ENCODE data around the gene TPGS1. TPM values are rescaled to one million over a fixed set of nuclear protein-coding genes. Genes with fewer than 3 reads are reported as not detected.

TPGS1 gene
- total and polyA plus RNA-seq, 2 donors (not counting 1 experiment from before 2014, with no cell fraction given) = 8.1 to 33.8 TPM

GRCh38 chr19:464208-464545 lies 43.1 kb upstream of the TPGS1 start:
- H3K9me3 ChIP-seq (ENCODE audit: control extremely low read depth in 1 of 3, control insufficient read depth in 2 of 3, insufficient read depth in 1 of 3, low read length in 2 of 3) = peaks cover 0 to 16% (median 0%) of the 10 kb centered on the region in 3 donors
- H3K36me3 ChIP-seq (replicated peaks in 1 of 2; ENCODE audit: control extremely low read depth in 1 of 2, control insufficient read depth in 1 of 2, extremely low read depth in 1 of 2, insufficient read depth in 2 of 2, low read length in 1 of 2) = no peaks in the 10 kb centered on the region
- no peak overlapping the region for H3K9ac ChIP-seq (ENCODE audit: low read length)
- H3K4me1 ChIP-seq (ENCODE audit: control insufficient read depth in 2 of 2, insufficient read depth in 2 of 2, low read length in 2 of 2) = peaks cover 13 to 16% of the 10 kb centered on the region in 2 donors
- H3K4me3 ChIP-seq (ENCODE audit: control extremely low read depth in 1 of 5, extremely low read depth in 1 of 5, insufficient read depth in 1 of 5, low read depth in 2 of 5, low read length in 4 of 5) = no peak overlapping the region
- peaks cover 5% of the 10 kb centered on the region for H3K27me3 Mint-ChIP-seq
- DNase-seq (no peak), ATAC-seq (ENCODE audit: low read depth) (no peak)
- H3K79me2 ChIP-seq (ENCODE audit: control insufficient read depth, insufficient read depth, low read length) = no peaks in the 10 kb centered on the region
- peaks cover 0 to 27% (median 7%) of the 10 kb centered on the region in 4 experiments for H3K27me3 ChIP-seq (replicated peaks in 1 of 4; ENCODE audit: control extremely low read depth in 1 of 4, control insufficient read depth in 3 of 4, insufficient read depth in 4 of 4, low read length in 3 of 4)
- peaks cover 8% of the 10 kb centered on the region for H3K4me1 Mint-ChIP-seq
- no peak overlapping the region for H3K4me2 ChIP-seq (replicated peaks; ENCODE audit: low read depth, low read length, poor library complexity, severe bottlenecking)
- H3K9me3 Mint-ChIP-seq (ENCODE audit: insufficient read depth) = no peaks in the 10 kb centered on the region
- no peak overlapping the region for H2AFZ ChIP-seq (ENCODE audit: insufficient read depth, low read depth, low read length, poor library complexity, severe bottlenecking)
- ChIA-PET POLR2A (no interaction called here), CTCF (no interaction called here)
- H3K27ac ChIP-seq (ENCODE audit: low read length in 2 of 2) = no peak overlapping the region
- no peak overlapping the region for H3K4me3 Mint-ChIP-seq
- H4K20me1 ChIP-seq (ENCODE audit: control insufficient read depth, insufficient read depth, low read length, poor library complexity, severe bottlenecking) = no peaks in the 10 kb centered on the region
- intact Hi-C loops (cut with micrococcal nuclease) = no loop called here
- H3K27ac Mint-ChIP-seq = no peak overlapping the region
- TF ChIP-seq EZH2 (IDR thresholded peaks at IDR 0.05; ENCODE audit: borderline replicate concordance, insufficient read depth, low read depth, low read length, poor library complexity, severe bottlenecking) = no peak
- no peak for TF ChIP-seq CTCF (IDR thresholded peaks at IDR 0.05)
- WGBS (ENCODE audit: insufficient coverage) = 100% methylated on average over 9 of the region's 9 CpGs

- H3K36me3 ChIP-seq (replicated peaks in 1 of 2; ENCODE audit: control extremely low read depth in 1 of 2, control insufficient read depth in 1 of 2, extremely low read depth in 1 of 2, insufficient read depth in 2 of 2, low read length in 1 of 2) = no peaks in the 10 kb centered on the region
- H3K27ac ChIP-seq (ENCODE audit: low read length in 2 of 2) = no peak overlapping the region
- no peak overlapping the region for H3K4me3 ChIP-seq (ENCODE audit: control extremely low read depth in 1 of 5, extremely low read depth in 1 of 5, insufficient read depth in 1 of 5, low read depth in 2 of 5, low read length in 4 of 5)
- H3K4me2 ChIP-seq (replicated peaks; ENCODE audit: low read depth, low read length, poor library complexity, severe bottlenecking) = no peak overlapping the region
- intact Hi-C loops (cut with micrococcal nuclease) = no loop called here
- no peak overlapping the region for H3K27ac Mint-ChIP-seq
- H3K79me2 ChIP-seq (ENCODE audit: control insufficient read depth, insufficient read depth, low read length) = no peaks in the 10 kb centered on the region
- TF ChIP-seq EZH2 (IDR thresholded peaks at IDR 0.05; ENCODE audit: borderline replicate concordance, insufficient read depth, low read depth, low read length, poor library complexity, severe bottlenecking) (no peak), CTCF (IDR thresholded peaks at IDR 0.05) (no peak)
- no peak overlapping the region for H3K4me3 Mint-ChIP-seq
- H3K27me3 ChIP-seq (replicated peaks in 1 of 4; ENCODE audit: control extremely low read depth in 1 of 4, control insufficient read depth in 3 of 4, insufficient read depth in 4 of 4, low read length in 3 of 4) = peaks cover 0 to 19% (median 5%) of the 10 kb centered on the region in 4 experiments
- H3K4me1 Mint-ChIP-seq = peaks cover 2% of the 10 kb centered on the region
- ChIA-PET POLR2A (no interaction called here), CTCF (no interaction called here)
- peaks cover 3% of the 10 kb centered on the region for H3K9me3 Mint-ChIP-seq (ENCODE audit: insufficient read depth)
- ATAC-seq (ENCODE audit: low read depth) (no peak), DNase-seq (no peak)
- 98% methylated on average over 3 of the region's 3 CpGs for whole genome bisulfite sequencing (ENCODE audit: insufficient coverage)
- H4K20me1 ChIP-seq (ENCODE audit: control insufficient read depth, insufficient read depth, low read length, poor library complexity, severe bottlenecking) = no peaks in the 10 kb centered on the region
- no peak overlapping the region for H2AFZ ChIP-seq (ENCODE audit: insufficient read depth, low read depth, low read length, poor library complexity, severe bottlenecking)
- H3K9me3 ChIP-seq (ENCODE audit: control extremely low read depth in 1 of 3, control insufficient read depth in 2 of 3, insufficient read depth in 1 of 3, low read length in 2 of 3) = peaks cover 0 to 15% (median 0%) of the 10 kb centered on the region in 3 donors
- H3K4me1 ChIP-seq (ENCODE audit: control insufficient read depth in 2 of 2, insufficient read depth in 2 of 2, low read length in 2 of 2) = peaks cover 8 to 11% of the 10 kb centered on the region in 2 donors
- no peak overlapping the region for H3K9ac ChIP-seq (ENCODE audit: low read length)
- H3K27me3 Mint-ChIP-seq = no peaks in the 10 kb centered on the region
These were observed 42.1 kb upstream of the TPGS1 start for GRCh38 chr19:465056-465816.
